ENCODE results near the gene SUN3. TPM values are rescaled to one million over a fixed set of nuclear protein-coding genes. Genes with fewer than 3 reads are reported as not detected.

The SUN3 gene
- total and polyA plus RNA-seq, 2 of the 13 experiments (the other 11 are each of a cell fraction or from before 2014, with no cell fraction given) = not detected

DNA sequence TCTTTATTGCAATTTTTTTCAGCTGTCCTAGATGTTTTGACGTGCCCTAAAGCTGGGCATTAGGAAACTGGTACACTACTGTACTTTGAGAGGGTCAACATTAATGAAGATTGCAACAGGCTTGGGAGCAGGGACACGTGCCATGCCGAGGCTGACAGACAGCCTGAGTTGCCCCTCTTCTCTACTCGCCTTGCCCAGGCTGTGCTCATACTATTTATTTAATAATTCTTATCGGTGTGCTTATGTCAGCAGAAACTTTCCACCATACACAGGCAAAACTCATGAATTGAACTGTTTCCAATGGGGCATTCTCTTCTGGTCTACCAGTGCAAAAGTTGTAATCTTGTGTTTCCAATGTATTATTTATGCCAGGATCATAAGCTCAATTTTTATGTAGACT lies 30.8 kb upstream of the SUN3 start:
- WGBS (ENCODE audit: low lambda C conversion rate) = 11% methylated on average over 5 of the region's 5 CpGs
- POLR2A ChIA-PET = no interaction called here
- no peak for FAIRE-seq
- intact Hi-C loops (cut with micrococcal nuclease; ENCODE audit: unreplicated experiment) (no loop called here), in situ Hi-C loops (cut with HindIII; ENCODE audit: extremely low pct_ligation_motif_present, low pct_unique_long_range_greater_than_20kb) (no loop called here)
- no peak overlapping the region for H3K4me3 ChIP-seq (replicated peaks in 1 of 3; ENCODE audit: insufficient read depth in 1 of 3, low read depth in 2 of 3, low read length in 3 of 3)
- no peak overlapping the region for H3K27ac ChIP-seq (ENCODE audit: extremely low read length, insufficient read depth, low read length)
- ATAC-seq = no peak
- no peak overlapping the region for H3K9ac ChIP-seq (ENCODE audit: insufficient read depth, low read depth, low read length)
- DNase-seq (ENCODE audit: low spot score) = no peak
- no TSS peak for BruUV-seq (replicated peaks)
- no peak overlapping the region for H2AFZ ChIP-seq (ENCODE audit: low read length)
- no peaks in the 10 kb centered on the region for H4K20me1 ChIP-seq (ENCODE audit: insufficient read depth, low read length)
- no peaks in the 10 kb centered on the region for H3K79me2 ChIP-seq (ENCODE audit: insufficient read depth, low read length)
- no peaks in the 10 kb centered on the region for H3K4me1 ChIP-seq (ENCODE audit: insufficient read depth, low read length)
- CTCF ChIA-PET (ENCODE audit: low intra/inter-chr PET ratio, low total read pairs) = no interaction called here
- H3K36me3 ChIP-seq (replicated peaks in 1 of 2; ENCODE audit: control insufficient read depth in 1 of 2, insufficient read depth in 2 of 2, low read length in 2 of 2) = no peaks in the 10 kb centered on the region
- no peak overlapping the region for H3K4me2 ChIP-seq (ENCODE audit: low read depth, low read length)
- H3K27me3 ChIP-seq (ENCODE audit: control insufficient read depth in 1 of 2, insufficient read depth in 2 of 2, low read length in 2 of 2) = no peaks in the 10 kb centered on the region
- TF ChIP-seq MAFK (conservative IDR thresholded peaks at IDR 0.05 in 1 of 2, IDR thresholded peaks at IDR 0.05 in 1 of 2; ENCODE audit: low read length in 2 of 2) (peak; percentile 26 to 69; a peak in 3 of 4 replicates), JDP2 (CRISPR knock-in tag; IDR thresholded peaks at IDR 0.05; ENCODE audit: borderline replicate concordance) (no peak)
- H3K9me3 ChIP-seq (ENCODE audit: low read length) = no peaks in the 10 kb centered on the region

DNA sequence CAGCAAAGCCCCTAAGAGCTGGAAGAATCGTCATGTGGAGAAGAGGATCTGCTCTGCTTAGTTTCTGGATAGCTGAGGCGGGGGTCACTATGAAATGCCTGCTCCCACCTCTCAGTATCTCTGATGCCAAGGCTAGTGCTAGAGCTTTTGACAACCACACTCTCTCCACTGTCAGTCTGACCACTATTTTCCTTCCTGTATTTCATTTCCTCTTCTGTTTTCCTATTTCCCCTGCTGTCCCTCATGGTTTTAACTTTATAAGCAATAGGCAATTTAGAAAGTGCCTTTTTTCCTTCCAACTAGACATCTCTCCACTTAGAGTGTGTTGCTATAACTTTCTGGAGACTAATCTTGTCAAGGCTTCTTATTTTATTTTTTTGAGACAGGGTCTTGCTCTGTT lies 30.1 kb upstream of the SUN3 start:
- Histone ChIP-seq H3K27ac (ENCODE audit: extremely low read length, insufficient read depth, low read length) (no peak overlapping the region), H3K4me2 (ENCODE audit: low read depth, low read length) (no peak overlapping the region), H4K20me1 (ENCODE audit: insufficient read depth, low read length) (no peaks in the 10 kb centered on the region), H3K79me2 (ENCODE audit: insufficient read depth, low read length) (no peaks in the 10 kb centered on the region), H3K36me3 (replicated peaks in 1 of 2; ENCODE audit: control insufficient read depth in 1 of 2, insufficient read depth in 2 of 2, low read length in 2 of 2) (no peaks in the 10 kb centered on the region), H3K9me3 (ENCODE audit: low read length) (no peaks in the 10 kb centered on the region), H3K4me3 (replicated peaks in 1 of 3; ENCODE audit: insufficient read depth in 1 of 3, low read depth in 2 of 3, low read length in 3 of 3) (no peak overlapping the region), H3K9ac (ENCODE audit: insufficient read depth, low read depth, low read length) (no peak overlapping the region), H2AFZ (ENCODE audit: low read length) (no peak overlapping the region), H3K4me1 (ENCODE audit: insufficient read depth, low read length) (no peaks in the 10 kb centered on the region), H3K27me3 (ENCODE audit: control insufficient read depth in 1 of 2, insufficient read depth in 2 of 2, low read length in 2 of 2) (no peaks in the 10 kb centered on the region)
- BruUV-seq (replicated peaks) = no TSS peak
- ChIA-PET CTCF (ENCODE audit: low intra/inter-chr PET ratio, low total read pairs) (no interaction called here), POLR2A (no interaction called here)
- 9% methylated on average over 2 of the region's 2 CpGs for WGBS (ENCODE audit: low lambda C conversion rate)
- FAIRE-seq (no peak), DNase-seq (ENCODE audit: low spot score) (no peak), ATAC-seq (no peak)
- intact Hi-C loops (cut with micrococcal nuclease; ENCODE audit: unreplicated experiment) = no loop called here
- TF ChIP-seq ZNF260 (CRISPR knock-in tag; IDR thresholded peaks at IDR 0.05; ENCODE audit: borderline replicate concordance, low read depth) (no peak), ZKSCAN5 (CRISPR knock-in tag; IDR thresholded peaks at IDR 0.05) (no peak), ZNF354B (CRISPR knock-in tag; IDR thresholded peaks at IDR 0.05) (no peak), KLF11 (CRISPR knock-in tag; IDR thresholded peaks at IDR 0.05) (no peak), ZNF205 (CRISPR knock-in tag; IDR thresholded peaks at IDR 0.05) (no peak), ZNF761 (CRISPR knock-in tag; conservative IDR thresholded peaks at IDR 0.05) (no peak), TSC22D2 (CRISPR knock-in tag; IDR thresholded peaks at IDR 0.05; ENCODE audit: borderline replicate concordance) (no peak), ZNF547 (CRISPR knock-in tag; IDR thresholded peaks at IDR 0.05) (no peak), PITX1 (CRISPR knock-in tag; IDR thresholded peaks at IDR 0.05) (no peak), REXO4 (CRISPR knock-in tag; IDR thresholded peaks at IDR 0.05; ENCODE audit: borderline replicate concordance) (no peak), ZFP1 (CRISPR knock-in tag; IDR thresholded peaks at IDR 0.05) (no peak)
- in situ Hi-C loops (cut with HindIII; ENCODE audit: extremely low pct_ligation_motif_present, low pct_unique_long_range_greater_than_20kb) = no loop called here

Measured in HepG2 (cell line).